UCSD-AML1 (cell line): Measurements from ENCODE around the gene SSX4B.
"Not testable (repeated sequence)": the region's sequence is repeated elsewhere in the genome, so short reads cannot be mapped to it uniquely, and the experiment has no call there.

Experiments
- DNase-seq: peaks from one replicate; lab custom pipeline; 2025; ENCODE audit not compliant: unreplicated experiment; lab: John Stamatoyannopoulos, UW

Gene SSX4B

GRCh38 chrX:48411860-48412259, at the start of gene SSX4B:
Gene SSX4B, minus strand, starts transcription at chrX:48411960. Its CDS starts 588 bp downstream, at chrX:48411372.
- not testable (repeated sequence) for DNase-seq

- DNase-seq = no peak
Observed at GRCh38 chrX:48460606-48461005, 48.8 kb upstream of the SSX4B start.

GRCh38 chrX:48460031-48460430, 48.3 kb upstream of the SSX4B start:
- no peak for DNase-seq

- no peak for DNase-seq
Observed at GRCh38 chrX:48459483-48459882, 47.7 kb upstream of the SSX4B start.

GRCh38 chrX:48458711-48459110, 47.0 kb upstream of the SSX4B start:
- DNase-seq = no peak

GRCh38 chrX:48456628-48457331, 45.0 kb upstream of the SSX4B start:
- no peak for DNase-seq

- no peak for DNase-seq
Observed at GRCh38 chrX:48451708-48452107, 39.9 kb upstream of the SSX4B start.

- DNase-seq = no peak
Observed at GRCh38 chrX:48450076-48450475, 38.3 kb upstream of the SSX4B start.

- not testable (repeated sequence) for DNase-seq
Observed at GRCh38 chrX:48447201-48447600, 35.4 kb upstream of the SSX4B start.

- not testable (repeated sequence) for DNase-seq
Observed at GRCh38 chrX:48433713-48434112, 22.0 kb upstream of the SSX4B start.

GRCh38 chrX:48430166-48430565, 18.4 kb upstream of the SSX4B start:
- not testable (repeated sequence) for DNase-seq

- not testable (repeated sequence) for DNase-seq
Observed at GRCh38 chrX:48429606-48430005, 17.8 kb upstream of the SSX4B start.

GRCh38 chrX:48427027-48427716, 15.4 kb upstream of the SSX4B start:
- not testable (repeated sequence) for DNase-seq

GRCh38 chrX:48397825-48398224, 13.9 kb downstream of the SSX4B start:
- DNase-seq = not testable (repeated sequence)

GRCh38 chrX:48396931-48397330, 14.8 kb downstream of the SSX4B start:
- not testable (repeated sequence) for DNase-seq

GRCh38 chrX:48383239-48383638, 28.5 kb downstream of the SSX4B start, which contains the start of gene SSX4:
Gene SSX4, plus strand, starts transcription at chrX:48383539. Its CDS starts 515 bp downstream, at chrX:48384054.
- DNase-seq = not testable (repeated sequence)

GRCh38 chrX:48370408-48370807, 41.4 kb downstream of the SSX4B start:
- DNase-seq = not testable (repeated sequence)

GRCh38 chrX:48367717-48368408, 43.9 kb downstream of the SSX4B start:
- DNase-seq = not testable (repeated sequence)

GRCh38 chrX:48359281-48359680, 52.5 kb downstream of the SSX4B start:
- not testable (repeated sequence) for DNase-seq

- no peak for DNase-seq
Observed at GRCh38 chrX:48357681-48358080, 54.1 kb downstream of the SSX4B start.

GRCh38 chrX:48356315-48357094, 55.3 kb downstream of the SSX4B start, which contains the start of gene SSX3:
Gene SSX3, minus strand, starts transcription at chrX:48356703. Its CDS starts 1,454 bp downstream, at chrX:48355249.
- DNase-seq = not testable (repeated sequence)
